ENCODE data around the gene CAPN11. TPM values are rescaled to one million over a fixed set of nuclear protein-coding genes. Genes with fewer than 3 reads are reported as not detected.

The CAPN11 gene
- total RNA-seq, 2 experiments from 2014 or later, result not detected

GRCh38 chr6:44120692-44121443 lies 37.8 kb upstream of the CAPN11 start:
- intact Hi-C loops (cut with micrococcal nuclease; ENCODE audit: unreplicated experiment), result no loop called here
- POLR2A ChIA-PET, result interaction anchor here (0.6 kb wide), 1 partner anchor 9 kb away, joined by 3 read pairs; no protein-coding TSS in a partner anchor
- TF ChIP-seq EZH2phosphoT487 (IDR thresholded peaks at IDR 0.05; ENCODE audit: borderline replicate concordance, low read depth, low read length) (no peak), CTCF (conservative IDR thresholded peaks at IDR 0.05; ENCODE audit: low read length) (no peak)
- no peak overlapping the region for H3K4me3 ChIP-seq (ENCODE audit: low read depth, low read length, poor library complexity, severe bottlenecking)
- no peaks in the 10 kb centered on the region for H3K9me3 ChIP-seq (ENCODE audit: low read length)
- H3K79me2 ChIP-seq (ENCODE audit: insufficient read depth, low read depth, low read length), result peaks cover 99% of the 10 kb centered on the region
- no peaks in the 10 kb centered on the region for H3K9me2 ChIP-seq (ENCODE audit: insufficient read depth, low read length)
- no peak overlapping the region for H3K27ac ChIP-seq (ENCODE audit: low read depth, low read length, poor library complexity, severe bottlenecking)
- H2AFZ ChIP-seq (ENCODE audit: low read length), result no peak overlapping the region
- H3K4me1 ChIP-seq (ENCODE audit: insufficient read depth, low read length, poor library complexity, severe bottlenecking), result peaks cover 43% of the 10 kb centered on the region
- no peak overlapping the region for H3K4me2 ChIP-seq (ENCODE audit: low read length)
- H4K20me1 ChIP-seq (ENCODE audit: insufficient read depth, low read length), result peaks cover 37% of the 10 kb centered on the region
- CTCF ChIA-PET (ENCODE audit: unreplicated experiment), result no interaction called here
- peaks cover 51% of the 10 kb centered on the region for H3K36me3 ChIP-seq (ENCODE audit: insufficient read depth, low read length)
- DNase-seq (ENCODE audit: low spot score), result no peak
- BruUV-seq (replicated peaks), result no TSS peak

- intact Hi-C loops (cut with micrococcal nuclease; ENCODE audit: unreplicated experiment), result no loop called here
- H3K27ac ChIP-seq (ENCODE audit: low read depth, low read length, poor library complexity, severe bottlenecking), result no peak overlapping the region
- BruUV-seq (replicated peaks), result no TSS peak
- H3K4me3 ChIP-seq (ENCODE audit: low read depth, low read length, poor library complexity, severe bottlenecking), result peak overlapping the region; percentile 0
- CTCF ChIA-PET (ENCODE audit: unreplicated experiment), result no interaction called here
- H3K4me1 ChIP-seq (ENCODE audit: insufficient read depth, low read length, poor library complexity, severe bottlenecking), result peaks cover 39% of the 10 kb centered on the region
- peaks cover 93% of the 10 kb centered on the region for H3K79me2 ChIP-seq (ENCODE audit: insufficient read depth, low read depth, low read length)
- H3K4me2 ChIP-seq (ENCODE audit: low read length), result peak overlapping the region; percentile 98
- no peak for TF ChIP-seq EZH2phosphoT487 (IDR thresholded peaks at IDR 0.05; ENCODE audit: borderline replicate concordance, low read depth, low read length)
- TF ChIP-seq CTCF (conservative IDR thresholded peaks at IDR 0.05; ENCODE audit: low read length), result no peak
- H3K9me2 ChIP-seq (ENCODE audit: insufficient read depth, low read length), result no peaks in the 10 kb centered on the region
- DNase-seq (ENCODE audit: low spot score), result peak; percentile 12
- peaks cover 34% of the 10 kb centered on the region for H3K36me3 ChIP-seq (ENCODE audit: insufficient read depth, low read length)
- peaks cover 45% of the 10 kb centered on the region for H4K20me1 ChIP-seq (ENCODE audit: insufficient read depth, low read length)
- POLR2A ChIA-PET, result interaction anchor here (0.7 to 1.2 kb wide), 3 partner anchors 11 to 326 kb away, joined by 4 to 5 read pairs (median 4); no protein-coding TSS in a partner anchor
- no peak overlapping the region for H2AFZ ChIP-seq (ENCODE audit: low read length)
- no peaks in the 10 kb centered on the region for H3K9me3 ChIP-seq (ENCODE audit: low read length)
Measured at GRCh38 chr6:44122801-44123200, 35.8 kb upstream of the CAPN11 start.

- Histone ChIP-seq H2AFZ (ENCODE audit: low read length) (no peak overlapping the region), H4K20me1 (ENCODE audit: insufficient read depth, low read length) (peaks cover 45% of the 10 kb centered on the region), H3K79me2 (ENCODE audit: insufficient read depth, low read depth, low read length) (peaks cover 86% of the 10 kb centered on the region), H3K4me1 (ENCODE audit: insufficient read depth, low read length, poor library complexity, severe bottlenecking) (peaks cover 45% of the 10 kb centered on the region), H3K4me2 (ENCODE audit: low read length) (peak overlapping the region; percentile 98), H3K36me3 (ENCODE audit: insufficient read depth, low read length) (peaks cover 27% of the 10 kb centered on the region), H3K4me3 (ENCODE audit: low read depth, low read length, poor library complexity, severe bottlenecking) (peak overlapping the region; percentile 0), H3K9me3 (ENCODE audit: low read length) (no peaks in the 10 kb centered on the region), H3K27ac (ENCODE audit: low read depth, low read length, poor library complexity, severe bottlenecking) (no peak overlapping the region), H3K9me2 (ENCODE audit: insufficient read depth, low read length) (no peaks in the 10 kb centered on the region)
- BruUV-seq (replicated peaks), result no TSS peak
- POLR2A ChIA-PET, result interaction anchor here (0.7 to 1.1 kb wide), 2 partner anchors 12 to 21 kb away, joined by 4 to 5 read pairs; no protein-coding TSS in a partner anchor
- CTCF ChIA-PET (ENCODE audit: unreplicated experiment), result no interaction called here
- no peak for DNase-seq (ENCODE audit: low spot score)
- TF ChIP-seq CTCF (conservative IDR thresholded peaks at IDR 0.05; ENCODE audit: low read length) (no peak), EZH2phosphoT487 (IDR thresholded peaks at IDR 0.05; ENCODE audit: borderline replicate concordance, low read depth, low read length) (no peak)
- intact Hi-C loops (cut with micrococcal nuclease; ENCODE audit: unreplicated experiment), result no loop called here
Measured at GRCh38 chr6:44123544-44123943, 35.1 kb upstream of the CAPN11 start.

Measured in OCI-LY7 (cell line).